SW480 (cell line): ENCODE measurements around the gene TMEM62.
A peak's percentile ranks its signal among the peaks of the same experiment; 100 is the strongest.

Experiments used
- DNase-seq: peaks from one replicate; pipeline ENCODE4 v3.0.0-alpha.2; 2016; ENCODE audit warnings: low spot score

The TMEM62 gene

GRCh38 chr15:43133430-43134156 lies at the start of gene TMEM62:
TSS of gene TMEM62 (plus strand) at chr15:43133586. CDS start at chr15:43133803, 217 bp downstream.
- DNase-seq, result peak; percentile 83

GRCh38 chr15:43085921-43086320 lies 47.5 kb upstream of the TMEM62 start:
- no peak for DNase-seq

- DNase-seq, result no peak
Measured at GRCh38 chr15:43086551-43086950, 46.8 kb upstream of the TMEM62 start.

GRCh38 chr15:43091859-43092258 lies 41.5 kb upstream of the TMEM62 start:
- no peak for DNase-seq

- no peak for DNase-seq
Measured at GRCh38 chr15:43093026-43093425, 40.4 kb upstream of the TMEM62 start.

- DNase-seq, result no peak
Measured at GRCh38 chr15:43094416-43095030, 38.9 kb upstream of the TMEM62 start.

- DNase-seq, result no peak
Measured at GRCh38 chr15:43095243-43095642, 38.1 kb upstream of the TMEM62 start.

- DNase-seq, result no peak
Measured at GRCh38 chr15:43095708-43096347, 37.6 kb upstream of the TMEM62 start.

- no peak for DNase-seq
Measured at GRCh38 chr15:43096411-43096810, 37.0 kb upstream of the TMEM62 start.

- no peak for DNase-seq
Measured at GRCh38 chr15:43099105-43099845, 34.1 kb upstream of the TMEM62 start.

GRCh38 chr15:43100971-43101370 lies 32.4 kb upstream of the TMEM62 start:
- DNase-seq, result no peak

GRCh38 chr15:43102187-43102586 lies 31.2 kb upstream of the TMEM62 start:
- DNase-seq, result no peak

GRCh38 chr15:43103907-43104306 lies 29.5 kb upstream of the TMEM62 start:
- DNase-seq, result no peak

GRCh38 chr15:43104426-43104825 lies 29.0 kb upstream of the TMEM62 start:
- peak; percentile 16 for DNase-seq

GRCh38 chr15:43105077-43105736 lies 28.2 kb upstream of the TMEM62 start:
- DNase-seq, result peak; percentile 31

GRCh38 chr15:43105778-43106485 lies 27.5 kb upstream of the TMEM62 start, which contains the start of gene UBR1:
TSS of gene UBR1 (minus strand) at chr15:43106038. CDS start at chr15:43106022, 16 bp downstream.
- DNase-seq, result peak; percentile 82

GRCh38 chr15:43106486-43106829 lies 26.9 kb upstream of the TMEM62 start:
- no peak for DNase-seq

- no peak for DNase-seq
Measured at GRCh38 chr15:43107751-43108150, 25.6 kb upstream of the TMEM62 start.

- DNase-seq, result no peak
Measured at GRCh38 chr15:43111354-43111753, 22.0 kb upstream of the TMEM62 start.

- DNase-seq, result no peak
Measured at GRCh38 chr15:43118286-43118685, 15.1 kb upstream of the TMEM62 start.

GRCh38 chr15:43118829-43119228 lies 14.6 kb upstream of the TMEM62 start:
- DNase-seq, result no peak
